ENCODE measurements around the gene CCDC142. TPM values are rescaled to one million over a fixed set of nuclear protein-coding genes. Genes with fewer than 3 reads are reported as not detected.
A peak's percentile ranks its signal among the peaks of the same experiment; 100 is the strongest.

Gene CCDC142, protein sequence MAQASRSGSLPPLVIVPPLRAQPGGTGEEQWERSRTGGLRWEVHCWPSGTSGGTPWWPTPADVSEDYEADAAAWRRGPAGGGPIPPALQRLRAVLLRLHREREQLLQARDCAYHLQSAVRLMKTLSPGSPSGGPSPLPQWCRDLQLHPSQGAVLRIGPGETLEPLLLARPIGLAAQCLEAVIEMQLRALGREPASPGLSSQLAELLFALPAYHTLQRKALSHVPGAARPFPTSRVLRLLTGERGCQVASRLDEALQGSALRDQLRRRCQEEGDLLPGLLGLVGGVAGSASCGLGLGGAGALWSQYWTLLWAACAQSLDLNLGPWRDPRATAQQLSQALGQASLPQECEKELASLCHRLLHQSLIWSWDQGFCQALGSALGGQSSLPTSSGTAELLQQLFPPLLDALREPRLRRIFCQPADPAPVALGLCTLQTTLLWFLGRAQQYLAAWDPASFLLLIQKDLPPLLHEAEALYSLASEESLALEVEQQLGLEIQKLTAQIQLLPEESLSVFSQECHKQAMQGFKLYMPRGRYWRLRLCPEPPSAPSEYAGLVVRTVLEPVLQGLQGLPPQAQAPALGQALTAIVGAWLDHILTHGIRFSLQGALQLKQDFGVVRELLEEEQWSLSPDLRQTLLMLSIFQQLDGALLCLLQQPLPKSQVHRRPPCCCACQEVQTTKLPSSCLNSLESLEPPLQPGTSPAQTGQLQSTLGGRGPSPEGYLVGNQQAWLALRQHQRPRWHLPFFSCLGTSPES
- total RNA-seq = 10 to 100 TPM; 10.9 to 42.8 (median 35.7) TPM

DNA sequence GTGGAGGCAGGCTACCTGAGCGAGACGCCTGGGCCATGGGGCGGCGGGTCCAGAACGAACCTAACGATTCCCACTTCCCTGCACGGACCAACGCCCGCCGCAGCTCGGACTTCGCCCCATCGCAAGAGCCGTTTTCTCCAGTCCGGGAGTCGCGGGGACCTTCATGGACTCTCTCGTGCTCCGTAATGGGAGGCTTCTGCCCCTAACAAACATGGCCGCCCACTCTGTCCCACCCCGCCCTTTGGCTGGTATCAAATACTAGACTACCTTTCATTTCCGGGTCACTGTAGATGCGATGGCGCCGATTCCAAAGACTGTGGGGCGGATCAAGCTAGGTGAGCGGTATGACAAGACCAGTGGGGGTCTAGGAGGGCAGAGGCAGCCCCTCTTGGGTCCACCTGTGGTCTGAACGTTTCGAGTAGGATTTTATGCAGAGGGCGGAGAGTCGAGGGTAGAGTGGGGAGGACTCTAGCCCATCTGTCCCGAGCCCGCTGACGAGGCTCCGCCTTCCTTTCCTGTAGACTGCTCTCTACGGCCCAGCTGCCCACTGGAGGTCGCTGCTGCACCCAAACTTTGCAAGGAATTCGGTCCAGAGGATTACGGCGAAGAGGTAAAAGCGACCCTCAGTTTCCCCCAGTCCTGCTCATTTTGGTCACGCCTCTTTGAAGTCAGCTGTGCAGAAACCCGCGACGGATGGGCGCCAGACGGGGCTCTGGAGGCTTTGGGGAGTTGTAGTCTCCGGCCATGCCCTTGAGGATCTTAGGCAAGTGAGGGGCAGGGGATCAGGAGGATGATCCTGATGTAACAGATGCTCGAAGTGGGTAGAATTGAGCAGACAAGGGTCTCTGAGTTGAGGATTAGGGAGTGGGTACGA lies at the start of gene CCDC142, which contains the start of gene TTC31:
TSS of gene CCDC142 (minus strand) at position 198 of the 874 bp plus-strand sequence. CDS start at position 37, 161 bp downstream.
TSS of gene TTC31 (plus strand) at position 281 of the 874 bp plus-strand sequence. CDS start at position 296, 15 bp downstream.
- H3K9me3 ChIP-seq = no peaks in the 10 kb centered on the region
- peak; percentile 95 to 98 for DNase-seq
- no peaks in the 10 kb centered on the region for H3K27me3 ChIP-seq
- peaks cover 0 to 10% of the 10 kb centered on the region in 2 donors for H3K4me1 ChIP-seq
- H3K4me3 ChIP-seq = peak within 1 kb of the TSS; percentile 91 to 93
- TF ChIP-seq POLR2A (IDR thresholded peaks at IDR 0.05) = peak in 1 of 2 donors; percentile 29
- TF ChIP-seq, protein P1, sequence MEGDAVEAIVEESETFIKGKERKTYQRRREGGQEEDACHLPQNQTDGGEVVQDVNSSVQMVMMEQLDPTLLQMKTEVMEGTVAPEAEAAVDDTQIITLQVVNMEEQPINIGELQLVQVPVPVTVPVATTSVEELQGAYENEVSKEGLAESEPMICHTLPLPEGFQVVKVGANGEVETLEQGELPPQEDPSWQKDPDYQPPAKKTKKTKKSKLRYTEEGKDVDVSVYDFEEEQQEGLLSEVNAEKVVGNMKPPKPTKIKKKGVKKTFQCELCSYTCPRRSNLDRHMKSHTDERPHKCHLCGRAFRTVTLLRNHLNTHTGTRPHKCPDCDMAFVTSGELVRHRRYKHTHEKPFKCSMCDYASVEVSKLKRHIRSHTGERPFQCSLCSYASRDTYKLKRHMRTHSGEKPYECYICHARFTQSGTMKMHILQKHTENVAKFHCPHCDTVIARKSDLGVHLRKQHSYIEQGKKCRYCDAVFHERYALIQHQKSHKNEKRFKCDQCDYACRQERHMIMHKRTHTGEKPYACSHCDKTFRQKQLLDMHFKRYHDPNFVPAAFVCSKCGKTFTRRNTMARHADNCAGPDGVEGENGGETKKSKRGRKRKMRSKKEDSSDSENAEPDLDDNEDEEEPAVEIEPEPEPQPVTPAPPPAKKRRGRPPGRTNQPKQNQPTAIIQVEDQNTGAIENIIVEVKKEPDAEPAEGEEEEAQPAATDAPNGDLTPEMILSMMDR (IDR thresholded peaks at IDR 0.05) = peak; percentile 84 to 89 (median 87)
- no peaks in the 10 kb centered on the region for H3K36me3 ChIP-seq
- peak within 1 kb of the TSS; percentile 91 to 93 for H3K27ac ChIP-seq
- intact Hi-C loops (cut with DNase I; ENCODE audit: low total_unique reads) = loop anchor here (2.0 kb wide), 1 partner anchor 106 kb away; no protein-coding TSS in a partner anchor

DNA sequence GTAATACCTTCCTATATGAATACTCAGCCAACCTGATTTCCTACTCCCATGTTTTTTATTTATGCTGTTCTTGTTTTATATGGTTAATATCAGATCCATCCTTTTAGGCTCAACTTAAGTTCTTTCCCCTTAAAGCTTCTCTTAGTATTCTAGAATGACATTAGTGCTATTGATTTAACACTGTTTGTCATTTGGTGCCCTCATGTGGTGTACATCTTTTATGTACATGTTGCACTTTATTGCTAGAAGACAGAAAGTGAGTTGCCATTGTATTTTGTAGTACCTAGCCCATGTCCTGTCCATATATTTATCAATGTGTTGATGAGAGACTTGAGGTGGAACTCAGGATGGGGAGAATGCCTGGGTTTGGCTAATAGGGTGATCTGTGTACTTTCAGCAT lies 49.4 kb upstream of the CCDC142 start:
- intact Hi-C loops (cut with DNase I; ENCODE audit: low total_unique reads) = no loop called here
- Histone ChIP-seq H3K9me3 (no peaks in the 10 kb centered on the region), H3K4me1 (peaks cover 0 to 8% of the 10 kb centered on the region in 2 donors), H3K27me3 (no peaks in the 10 kb centered on the region), H3K27ac (no peak overlapping the region), H3K36me3 (no peaks in the 10 kb centered on the region), H3K4me3 (no peak overlapping the region)
- TF ChIP-seq, protein P1 (IDR thresholded peaks at IDR 0.05) = no peak
- no peak for TF ChIP-seq POLR2A (IDR thresholded peaks at IDR 0.05)
- DNase-seq = no peak

DNA sequence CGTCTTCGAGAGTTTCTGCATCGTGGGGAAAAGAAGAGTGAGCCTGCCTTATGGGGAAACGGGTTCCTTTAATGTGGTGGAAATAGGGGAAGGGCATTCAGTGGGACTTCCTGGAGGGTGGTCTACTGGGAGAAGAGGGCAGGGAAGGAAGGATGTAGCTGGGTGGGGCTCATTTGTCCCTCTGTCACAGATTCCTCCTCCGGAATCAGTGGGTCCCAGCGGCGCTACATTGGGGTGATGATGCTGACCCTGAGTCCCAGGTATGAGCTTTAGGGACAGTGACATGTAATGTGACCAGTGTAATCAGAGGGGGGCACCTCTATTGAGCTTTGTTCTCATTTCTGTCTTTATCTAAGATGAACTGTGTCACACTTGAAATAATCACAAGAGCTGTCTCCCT lies 48.9 kb upstream of the CCDC142 start:
- Histone ChIP-seq H3K4me1 (peaks cover 0 to 8% of the 10 kb centered on the region in 2 donors), H3K27me3 (no peaks in the 10 kb centered on the region), H3K4me3 (no peak overlapping the region), H3K9me3 (no peaks in the 10 kb centered on the region), H3K27ac (peak overlapping the region in 1 of 2 donors; percentile 7), H3K36me3 (no peaks in the 10 kb centered on the region)
- intact Hi-C loops (cut with DNase I; ENCODE audit: low total_unique reads) = no loop called here
- TF ChIP-seq, protein P1 (IDR thresholded peaks at IDR 0.05) = no peak
- TF ChIP-seq POLR2A (IDR thresholded peaks at IDR 0.05) = no peak
- no peak for DNase-seq

DNA sequence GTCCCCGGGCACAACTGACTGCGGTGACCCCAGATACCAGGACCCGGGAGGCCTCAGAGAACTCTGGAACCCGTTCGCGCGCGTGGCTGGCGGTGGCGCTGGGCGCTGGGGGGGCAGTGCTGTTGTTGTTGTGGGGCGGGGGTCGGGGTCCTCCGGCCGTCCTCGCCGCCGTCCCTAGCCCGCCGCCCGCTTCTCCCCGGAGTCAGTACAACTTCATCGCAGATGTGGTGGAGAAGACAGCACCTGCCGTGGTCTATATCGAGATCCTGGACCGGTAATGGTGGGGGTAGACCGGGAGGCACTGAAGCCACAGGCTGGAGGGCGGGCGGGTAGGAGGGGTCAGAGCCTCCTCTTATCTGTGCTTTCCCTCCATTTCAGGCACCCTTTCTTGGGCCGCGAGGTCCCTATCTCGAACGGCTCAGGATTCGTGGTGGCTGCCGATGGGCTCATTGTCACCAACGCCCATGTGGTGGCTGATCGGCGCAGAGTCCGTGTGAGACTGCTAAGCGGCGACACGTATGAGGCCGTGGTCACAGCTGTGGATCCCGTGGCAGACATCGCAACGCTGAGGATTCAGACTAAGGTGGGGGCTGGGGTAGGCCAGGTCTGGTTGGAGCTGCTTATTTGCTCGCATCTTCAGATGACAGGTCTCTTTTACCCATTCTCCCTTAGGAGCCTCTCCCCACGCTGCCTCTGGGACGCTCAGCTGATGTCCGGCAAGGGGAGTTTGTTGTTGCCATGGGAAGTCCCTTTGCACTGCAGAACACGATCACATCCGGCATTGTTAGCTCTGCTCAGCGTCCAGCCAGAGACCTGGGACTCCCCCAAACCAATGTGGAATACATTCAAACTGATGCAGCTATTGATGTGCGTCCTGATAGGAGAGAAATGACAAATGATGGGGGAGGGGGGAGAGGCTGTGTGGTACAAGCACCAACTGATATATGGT lies 47.7 kb upstream of the CCDC142 start:
- TF ChIP-seq POLR2A (IDR thresholded peaks at IDR 0.05) = no peak
- TF ChIP-seq, protein P1 (IDR thresholded peaks at IDR 0.05) = no peak
- Histone ChIP-seq H3K4me1 (peaks cover 0 to 8% of the 10 kb centered on the region in 2 donors), H3K9me3 (no peaks in the 10 kb centered on the region), H3K4me3 (peak overlapping the region; percentile 69 to 84), H3K27ac (peak overlapping the region; percentile 61 to 88), H3K27me3 (no peaks in the 10 kb centered on the region), H3K36me3 (no peaks in the 10 kb centered on the region)
- peak in 1 of 2 donors; percentile 38 for DNase-seq
- intact Hi-C loops (cut with DNase I; ENCODE audit: low total_unique reads) = no loop called here

All from uterus (tissue), 4 donors.